Kidney epithelial cell (primary cell): ENCODE results near the gene RDX. TPM values are rescaled to one million over a fixed set of nuclear protein-coding genes. Genes with fewer than 3 reads are reported as not detected.
"Not testable (repeated sequence)": the region's sequence is repeated elsewhere in the genome, so short reads cannot be mapped to it uniquely, and the experiment has no call there.

Experiments used
- DNase-seq: peaks from one replicate; pipeline ENCODE4 v3.0.0-alpha.2; 2010; ENCODE audit warnings: low read depth
- H3K27me3 ChIP-seq: 2 replicates; pipeline ENCODE4 v1.6.0; 2011; ENCODE audit warnings: low read length; ENCODE audit not compliant: control insufficient read depth, insufficient read depth
- H3K36me3 ChIP-seq: 2 replicates; pipeline ENCODE4 v1.5.1; 2011; ENCODE audit warnings: low read length; ENCODE audit not compliant: control insufficient read depth, insufficient read depth
- H3K4me3 ChIP-seq: 2 replicates; pipeline ENCODE4 v1.5.1; 2011; ENCODE audit warnings: low read depth, mild to moderate bottlenecking, control low read depth, low read length
- total RNA-seq: library from RNA; depleted of rRNA; stranded (reverse); fragments of >200 nt; gene quantifications from 2 replicates; pipeline ENCODE4 v1.2.3, GENCODE V29; 2015
- TF ChIP-seq, protein P1 (sequence below): IDR thresholded peaks from 2 replicates; pipeline ENCODE4 v1.5.1; 2011; ENCODE audit warnings: mild to moderate bottlenecking, moderate library complexity, low read length, control low read depth, inconsistent platforms; ENCODE audit not compliant: insufficient read depth, poor library complexity, severe bottlenecking

Gene RDX
- total RNA-seq, 1 donor from 2014 or later, result 46.7 TPM

DNA sequence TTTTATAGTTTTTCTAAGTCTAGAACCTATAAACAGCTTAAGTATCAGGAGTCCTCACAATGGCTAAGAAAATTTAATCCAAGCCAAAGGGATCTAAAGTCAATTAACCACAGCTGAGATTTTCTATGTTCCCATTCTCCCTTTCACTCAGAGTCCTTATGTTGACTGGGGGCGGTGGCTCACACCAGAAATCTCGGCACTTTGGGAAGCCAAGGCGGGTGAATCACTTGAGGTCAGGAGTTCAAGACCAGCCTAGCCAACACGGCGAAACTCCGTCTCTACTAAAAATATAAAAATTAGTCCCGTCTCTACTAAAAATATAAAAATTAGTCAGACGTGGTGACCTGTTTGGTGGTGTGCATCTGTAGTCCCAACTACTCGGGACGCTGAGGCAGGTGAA lies 6.9 kb downstream of the RDX start:
- no peaks in the 10 kb centered on the region for H3K36me3 ChIP-seq
- no peaks in the 10 kb centered on the region for H3K27me3 ChIP-seq
- DNase-seq, result no peak
- TF ChIP-seq, protein P1, sequence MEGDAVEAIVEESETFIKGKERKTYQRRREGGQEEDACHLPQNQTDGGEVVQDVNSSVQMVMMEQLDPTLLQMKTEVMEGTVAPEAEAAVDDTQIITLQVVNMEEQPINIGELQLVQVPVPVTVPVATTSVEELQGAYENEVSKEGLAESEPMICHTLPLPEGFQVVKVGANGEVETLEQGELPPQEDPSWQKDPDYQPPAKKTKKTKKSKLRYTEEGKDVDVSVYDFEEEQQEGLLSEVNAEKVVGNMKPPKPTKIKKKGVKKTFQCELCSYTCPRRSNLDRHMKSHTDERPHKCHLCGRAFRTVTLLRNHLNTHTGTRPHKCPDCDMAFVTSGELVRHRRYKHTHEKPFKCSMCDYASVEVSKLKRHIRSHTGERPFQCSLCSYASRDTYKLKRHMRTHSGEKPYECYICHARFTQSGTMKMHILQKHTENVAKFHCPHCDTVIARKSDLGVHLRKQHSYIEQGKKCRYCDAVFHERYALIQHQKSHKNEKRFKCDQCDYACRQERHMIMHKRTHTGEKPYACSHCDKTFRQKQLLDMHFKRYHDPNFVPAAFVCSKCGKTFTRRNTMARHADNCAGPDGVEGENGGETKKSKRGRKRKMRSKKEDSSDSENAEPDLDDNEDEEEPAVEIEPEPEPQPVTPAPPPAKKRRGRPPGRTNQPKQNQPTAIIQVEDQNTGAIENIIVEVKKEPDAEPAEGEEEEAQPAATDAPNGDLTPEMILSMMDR, result no peak
- H3K4me3 ChIP-seq, result no peak overlapping the region

DNA sequence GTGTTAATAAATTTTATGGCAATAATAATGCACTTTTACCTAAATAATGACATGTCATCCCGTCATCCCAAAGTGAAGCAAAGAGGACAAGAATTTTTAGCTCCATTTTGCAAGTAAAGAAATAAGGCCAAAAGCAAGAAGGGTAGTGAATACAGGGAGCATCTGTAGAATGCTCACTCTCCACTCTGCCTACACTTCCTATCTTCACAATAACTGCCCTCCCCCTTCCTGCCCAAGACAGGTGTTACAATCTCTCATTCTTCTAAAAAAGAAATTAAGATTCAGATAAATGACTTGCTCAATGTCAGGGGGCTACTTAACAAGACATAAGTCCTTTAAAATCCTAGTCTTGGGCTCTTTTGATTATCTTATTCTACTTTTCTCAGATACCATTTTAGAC lies 8.9 kb downstream of the RDX start:
- Histone ChIP-seq H3K4me3 (no peak overlapping the region), H3K27me3 (no peaks in the 10 kb centered on the region), H3K36me3 (no peaks in the 10 kb centered on the region)
- TF ChIP-seq, protein P1, result no peak
- DNase-seq, result no peak

DNA sequence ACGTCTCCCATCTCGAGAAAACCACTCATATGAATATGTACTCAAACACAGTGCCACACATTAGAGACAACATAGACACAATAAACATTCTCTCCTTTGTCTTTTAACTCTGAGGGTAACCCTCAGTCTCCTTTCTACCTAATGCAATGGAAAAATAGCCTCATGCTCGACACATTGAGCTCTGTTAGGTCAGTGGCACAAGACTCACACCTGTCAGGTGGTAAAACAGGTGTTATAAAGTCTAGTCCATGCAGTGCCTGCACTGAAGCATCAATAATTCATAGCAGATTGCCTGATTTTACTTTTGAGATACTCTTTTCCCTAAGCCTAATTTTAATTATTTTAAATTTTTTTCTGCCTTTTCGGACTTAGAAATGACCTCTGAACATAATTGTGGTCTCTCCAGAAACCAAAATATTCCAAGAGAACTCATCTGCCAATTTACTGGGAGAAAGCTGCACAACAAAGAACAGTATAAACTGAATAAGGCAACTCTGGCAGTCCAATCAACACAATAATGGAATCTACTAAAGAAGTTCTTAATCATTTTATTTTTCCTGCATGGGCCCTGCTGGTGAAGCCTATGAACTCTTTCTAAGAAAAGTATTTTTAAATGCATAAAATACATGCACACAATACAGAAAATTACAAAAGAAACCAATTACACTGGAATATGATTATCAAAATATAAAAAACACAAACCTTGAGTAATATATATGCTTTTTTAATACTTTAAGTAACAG lies 9.9 kb downstream of the RDX start:
- H3K27me3 ChIP-seq, result no peaks in the 10 kb centered on the region
- TF ChIP-seq, protein P1, result no peak
- H3K36me3 ChIP-seq, result no peaks in the 10 kb centered on the region
- no peak overlapping the region for H3K4me3 ChIP-seq
- no peak for DNase-seq

DNA sequence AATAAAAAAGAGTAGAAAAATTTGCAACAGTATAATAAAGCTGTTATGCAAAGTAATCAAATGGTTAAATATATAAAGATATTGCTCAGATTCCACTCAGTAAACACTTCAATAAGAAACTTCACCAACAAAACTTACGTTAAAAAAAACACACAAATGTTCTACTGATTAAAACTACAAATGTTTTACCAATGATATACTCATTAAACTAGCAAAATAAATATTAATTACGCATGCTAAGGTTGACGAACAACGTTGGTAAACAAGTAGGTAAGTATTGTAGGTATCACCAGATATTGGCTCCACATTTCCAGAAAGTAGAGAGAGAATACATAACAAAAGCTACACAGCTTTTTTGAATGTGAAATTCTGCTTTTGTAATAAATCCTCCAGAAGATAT lies 12.6 kb downstream of the RDX start:
- DNase-seq, result no peak
- H3K36me3 ChIP-seq, result no peaks in the 10 kb centered on the region
- TF ChIP-seq, protein P1, result no peak
- no peaks in the 10 kb centered on the region for H3K27me3 ChIP-seq
- no peak overlapping the region for H3K4me3 ChIP-seq

DNA sequence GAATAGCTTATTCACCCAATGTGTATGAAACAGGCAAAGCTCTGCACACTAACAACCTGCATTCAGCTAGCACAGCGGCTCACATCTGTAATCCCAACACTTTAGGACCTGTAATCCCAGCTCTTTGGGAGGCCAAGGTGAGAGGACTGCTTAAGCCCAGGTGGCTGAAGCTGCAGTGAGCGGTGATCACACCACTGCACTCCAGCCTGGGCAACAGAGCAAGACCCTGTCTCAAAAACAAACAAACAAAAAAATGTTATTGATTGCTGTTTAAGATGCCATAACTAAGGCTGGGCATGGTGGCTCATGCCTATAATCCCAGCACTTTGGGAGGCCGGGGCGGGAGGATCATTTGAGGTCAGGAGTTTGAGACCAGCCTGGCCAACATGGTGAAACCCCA lies 15.8 kb downstream of the RDX start:
- H3K4me3 ChIP-seq, H3K36me3 ChIP-seq, H3K27me3 ChIP-seq, DNase-seq: not testable (repeated sequence)

DNA sequence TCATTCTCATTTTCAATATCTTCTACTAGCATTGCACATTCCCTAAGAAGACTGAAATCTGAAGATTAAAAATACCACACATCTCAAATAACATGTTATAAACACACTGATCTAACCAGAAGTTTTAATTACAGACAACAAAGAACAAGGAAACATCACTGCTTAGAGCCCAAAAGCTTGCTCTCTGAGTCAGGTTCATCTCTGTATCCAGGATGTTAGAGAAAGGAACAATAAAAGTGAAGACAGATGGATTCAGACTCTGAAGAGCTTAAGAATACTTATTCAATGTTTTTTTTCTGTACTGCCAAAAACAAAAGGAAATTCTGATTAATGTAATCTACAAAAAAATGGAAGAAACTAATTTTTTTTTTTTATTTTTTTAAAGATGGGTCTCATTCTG lies 16.5 kb downstream of the RDX start:
- TF ChIP-seq, protein P1, result no peak
- no peak overlapping the region for H3K4me3 ChIP-seq
- H3K36me3 ChIP-seq, result no peaks in the 10 kb centered on the region
- H3K27me3 ChIP-seq, result no peaks in the 10 kb centered on the region
- DNase-seq, result no peak
